G401.6 (cell line): ENCODE results near the gene CDC45.

Experiments
- FAIRE-seq: peaks from 2 replicates; lab custom pipeline; 2012; peaks lifted over from hg19 to GRCh38; lab: Jason Lieb, UNC

Gene CDC45

DNA sequence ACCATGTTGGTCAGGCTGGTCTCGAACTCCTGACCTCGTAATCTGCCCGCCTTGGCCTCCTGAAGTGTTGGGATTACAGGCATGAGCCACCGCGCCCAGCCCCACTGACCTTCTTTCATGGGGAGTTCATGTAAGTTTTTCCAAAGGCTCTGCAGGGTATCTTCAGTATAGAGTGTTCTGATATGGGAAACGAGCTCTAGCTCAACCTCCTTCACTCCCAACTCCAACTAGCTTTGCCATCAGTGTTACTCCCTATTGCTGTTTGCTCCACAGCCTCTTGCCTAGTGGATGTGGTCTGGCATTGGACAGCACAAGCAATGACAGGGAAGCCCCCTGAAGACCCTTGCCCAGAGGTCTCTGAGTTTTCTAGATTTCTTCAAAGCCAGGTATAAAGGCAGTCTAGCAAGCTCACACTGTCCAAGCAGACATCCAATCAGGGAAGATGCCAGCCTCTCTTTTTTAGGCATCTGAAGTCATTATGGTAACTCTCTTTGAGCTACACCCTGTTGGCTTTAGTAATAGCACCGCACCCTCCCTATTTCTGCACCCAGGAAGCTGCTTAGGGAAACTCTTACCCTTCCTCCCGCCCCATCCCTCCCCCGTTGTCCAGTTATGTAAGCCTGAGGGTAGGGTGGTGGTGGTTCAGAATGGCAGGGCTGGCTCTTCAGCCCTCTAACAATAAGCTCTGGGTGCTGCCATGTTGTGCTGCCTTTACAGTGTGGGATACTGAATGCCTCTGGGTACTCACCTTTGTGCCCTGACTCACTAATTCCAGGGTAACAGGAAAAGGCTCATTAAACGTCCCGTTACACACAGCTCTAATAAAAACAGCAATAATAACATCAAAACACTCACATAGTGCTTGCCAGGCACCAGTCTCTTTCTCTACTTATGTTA is 85.9 kb downstream of the CDC45 start:
- no peak for FAIRE-seq

- FAIRE-seq, result no peak
These were observed 86.8 kb downstream of the CDC45 start for GRCh38 chr22:19566279-19567156.

GRCh38 chr22:19567157-19568009 is 87.7 kb downstream of the CDC45 start:
- FAIRE-seq, result no peak

DNA sequence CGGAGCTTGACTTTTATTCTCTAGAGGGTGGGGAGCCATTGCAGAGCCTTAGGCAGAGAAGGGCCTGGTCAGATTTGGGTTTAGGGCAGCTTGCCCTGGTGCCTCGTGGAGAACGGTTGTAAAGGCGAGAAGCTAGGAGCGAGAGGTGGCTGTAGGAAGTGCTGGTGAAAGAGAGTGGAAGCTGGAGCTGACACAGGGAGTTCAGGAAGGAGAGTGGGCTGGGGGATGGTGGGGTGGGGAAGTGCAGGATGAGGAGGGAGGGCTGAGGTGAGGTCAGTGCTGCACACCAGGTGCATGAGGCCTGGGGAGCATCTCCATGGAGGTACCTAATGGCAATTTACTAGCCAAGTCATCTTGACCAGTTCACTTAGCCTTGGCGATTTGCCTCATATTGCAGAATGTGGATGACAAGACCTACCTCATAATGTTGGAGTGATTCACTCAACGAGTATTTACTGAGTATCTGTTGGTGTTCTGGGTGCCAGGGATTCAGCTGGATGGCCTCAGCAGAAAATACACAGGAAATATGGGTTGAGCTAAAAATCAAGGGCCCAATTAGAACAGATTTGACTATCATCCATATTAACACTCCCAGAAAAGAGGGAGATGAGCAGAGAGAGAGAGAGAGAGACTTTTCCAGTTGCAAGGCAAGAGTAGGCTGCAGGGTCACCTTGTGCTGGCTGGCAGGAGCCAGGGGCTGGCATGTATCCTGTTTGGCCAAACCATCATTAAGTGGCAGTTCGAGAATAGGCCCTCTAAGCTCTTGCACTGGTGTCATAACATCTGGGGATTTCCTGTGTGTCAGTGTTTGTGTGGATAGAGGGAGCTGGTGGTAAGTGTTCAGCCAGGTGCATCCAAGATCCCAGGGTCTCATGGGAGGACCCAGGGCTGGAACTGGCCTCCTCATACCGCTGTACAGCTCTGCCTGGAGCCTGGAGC is 88.9 kb downstream of the CDC45 start:
- no peak for FAIRE-seq

- no peak for FAIRE-seq
These were observed 89.5 kb downstream of the CDC45 start for GRCh38 chr22:19569276-19569640.

GRCh38 chr22:19569976-19570375 is 90.3 kb downstream of the CDC45 start:
- no peak for FAIRE-seq
